CD4-positive, alpha-beta memory T cell (primary cell): Measurements from ENCODE around the gene SLC6A11. TPM values are rescaled to one million over a fixed set of nuclear protein-coding genes. Genes with fewer than 3 reads are reported as not detected.

Source experiments
- CTCF ChIA-PET: fragments of 350-600 bp; sonication (Branson Sonifier 250); formaldehyde crosslinking; loops from one replicate; lab custom pipeline; 2021; ENCODE audit warnings: inconsistent platforms; ENCODE audit not compliant: partially characterized antibody; lab: Charles Lee
- POLR2A ChIA-PET: fragments of 350-600 bp; sonication (Branson Sonifier 250); formaldehyde crosslinking; loops from one replicate; lab custom pipeline; 2021; ENCODE audit not compliant: partially characterized antibody; lab: Charles Lee
- DNase-seq, 5 donors: peaks; one replicate each; pipeline versions ENCODE4 v3.0.0 to v3.0.0-alpha.2; 2020 to 2022; ENCODE audit warnings: mixed read lengths in 1 of 5
- H3K27ac ChIP-seq: one replicate; pipeline ENCODE4 v1.7.0; 2013; ENCODE audit warnings: low read depth, low read length
- H3K27me3 ChIP-seq: 2 replicates; pipeline ENCODE4 v1.7.0; 2013; ENCODE audit warnings: mild to moderate bottlenecking, low read length, moderate library complexity; ENCODE audit not compliant: insufficient read depth
- H3K36me3 ChIP-seq: 2 replicates; pipeline ENCODE4 v1.7.0; 2013; ENCODE audit warnings: mild to moderate bottlenecking, low read length, moderate library complexity; ENCODE audit not compliant: insufficient read depth
- H3K4me1 ChIP-seq: 2 replicates; pipeline ENCODE4 v1.7.0; 2013; ENCODE audit warnings: mild to moderate bottlenecking, low read length, moderate library complexity; ENCODE audit not compliant: insufficient read depth
- H3K4me3 ChIP-seq, 2 donors: one replicate each; pipeline ENCODE4 v1.7.0; 2013; ENCODE audit warnings: low read length in 2 of 2, mild to moderate bottlenecking in 1 of 2
- H3K9me3 ChIP-seq, 2 donors: one replicate each; pipeline ENCODE4 v1.7.0; 2013; ENCODE audit warnings: low read length in 2 of 2, control low read depth in 1 of 2; ENCODE audit not compliant: control insufficient read depth in 1 of 2
- H3K27ac Mint-ChIP-seq, 7 donors: one replicate each; pipeline ENCODE4 v1.8.0; 2020 to 2021; ENCODE audit warnings: mixed read lengths in 7 of 7, mild to moderate bottlenecking in 6 of 7, inconsistent platforms in 3 of 7, moderate library complexity in 3 of 7
- H3K27me3 Mint-ChIP-seq, 2 donors: one replicate each; pipeline ENCODE4 v1.8.0; 2020 to 2021; ENCODE audit warnings: mixed read lengths in 2 of 2
- H3K36me3 Mint-ChIP-seq, 2 donors: one replicate each; pipeline ENCODE4 v1.8.0; 2020 to 2021; ENCODE audit warnings: mixed read lengths in 2 of 2, inconsistent platforms in 1 of 2, mild to moderate bottlenecking in 1 of 2
- H3K4me1 Mint-ChIP-seq, 4 donors: one replicate each; pipeline ENCODE4 v1.8.0; 2020 to 2021; ENCODE audit warnings: mixed read lengths in 4 of 4, mild to moderate bottlenecking in 1 of 4
- H3K4me3 Mint-ChIP-seq, 8 donors: one replicate each; pipeline ENCODE4 v1.8.0; 2020 to 2021; ENCODE audit warnings: mixed read lengths in 8 of 8, mild to moderate bottlenecking in 7 of 8, moderate library complexity in 6 of 8, inconsistent platforms in 3 of 8
- H3K9me3 Mint-ChIP-seq, 8 donors: one replicate each; pipeline ENCODE4 v1.8.0; 2020 to 2021; ENCODE audit warnings: mixed read lengths in 8 of 8, mild to moderate bottlenecking in 5 of 8, inconsistent platforms in 3 of 8, moderate library complexity in 1 of 8
- intact Hi-C: fragments of 100-400 bp; cut with micrococcal nuclease; formaldehyde crosslinking; loops from one replicate; pipeline ENCODE4 v1.15.1; 2023
- polyA plus RNA-seq, 2 donors: library from polyadenylated mRNA; unstranded; fragments of 300-500 nt; fragmentation: Illumina TruSeq; gene quantifications; one replicate each; pipeline ENCODE4 v1.2.3, GENCODE V29; 2021
- total RNA-seq, 2 experiments: library from RNA; stranded (reverse); gene quantifications; one replicate each; pipeline ENCODE4 v1.2.3, GENCODE V29; 2021

Gene SLC6A11
- total and polyA plus RNA-seq, 4 experiments from 2014 or later: not detected

GRCh38 chr3:10774129-10774670, 41.8 kb upstream of the SLC6A11 start:
- Mint-ChIP-seq H3K9me3 (peaks cover 0 to 9% (median 3%) of the 10 kb centered on the region in 8 donors), H3K4me3 (no peak overlapping the region), H3K27me3 (peaks cover 15 to 29% of the 10 kb centered on the region in 2 donors), H3K4me1 (no peaks in the 10 kb centered on the region), H3K36me3 (no peaks in the 10 kb centered on the region), H3K27ac (peak overlapping the region in 1 of 7 donors; percentile 22)
- Histone ChIP-seq H3K4me1 (no peaks in the 10 kb centered on the region), H3K36me3 (no peaks in the 10 kb centered on the region), H3K27ac (no peak overlapping the region), H3K4me3 (no peak overlapping the region), H3K9me3 (no peaks in the 10 kb centered on the region), H3K27me3 (no peaks in the 10 kb centered on the region)
- CTCF ChIA-PET: interaction anchor here (3.4 kb wide), 1 partner anchor 17 kb away, joined by 11 read pairs; no protein-coding TSS in a partner anchor
- intact Hi-C loops: no loop called here
- POLR2A ChIA-PET: no interaction called here
- no peak for DNase-seq

GRCh38 chr3:10774825-10775224, 41.2 kb upstream of the SLC6A11 start:
- no peak overlapping the region for H3K4me3 Mint-ChIP-seq
- CTCF ChIA-PET: interaction anchor here (3.4 kb wide), 1 partner anchor 18 kb away, joined by 11 read pairs; no protein-coding TSS in a partner anchor
- DNase-seq: no peak
- no peaks in the 10 kb centered on the region for H3K36me3 Mint-ChIP-seq
- H3K36me3 ChIP-seq: no peaks in the 10 kb centered on the region
- no peaks in the 10 kb centered on the region for H3K4me1 Mint-ChIP-seq
- intact Hi-C loops: no loop called here
- H3K27ac ChIP-seq: no peak overlapping the region
- no peaks in the 10 kb centered on the region for H3K9me3 ChIP-seq
- no peaks in the 10 kb centered on the region for H3K4me1 ChIP-seq
- no peak overlapping the region for H3K27ac Mint-ChIP-seq
- no peaks in the 10 kb centered on the region for H3K27me3 ChIP-seq
- peaks cover 14 to 30% of the 10 kb centered on the region in 2 donors for H3K27me3 Mint-ChIP-seq
- peaks cover 0 to 9% (median 3%) of the 10 kb centered on the region in 8 donors for H3K9me3 Mint-ChIP-seq
- no peak overlapping the region for H3K4me3 ChIP-seq
- POLR2A ChIA-PET: no interaction called here

- Histone ChIP-seq H3K36me3 (no peaks in the 10 kb centered on the region), H3K27ac (no peak overlapping the region), H3K4me3 (no peak overlapping the region), H3K4me1 (no peaks in the 10 kb centered on the region), H3K9me3 (no peaks in the 10 kb centered on the region), H3K27me3 (no peaks in the 10 kb centered on the region)
- H3K27ac Mint-ChIP-seq: no peak overlapping the region
- ChIA-PET CTCF (interaction anchor here (3.4 kb wide), 1 partner anchor 18 kb away, joined by 11 read pairs; no protein-coding TSS in a partner anchor), POLR2A (no interaction called here)
- intact Hi-C loops: no loop called here
- H3K4me1 Mint-ChIP-seq: no peaks in the 10 kb centered on the region
- H3K36me3 Mint-ChIP-seq: no peaks in the 10 kb centered on the region
- no peak overlapping the region for H3K4me3 Mint-ChIP-seq
- DNase-seq: no peak
- H3K27me3 Mint-ChIP-seq: peaks cover 16 to 29% of the 10 kb centered on the region in 2 donors
- peaks cover 0 to 9% (median 3%) of the 10 kb centered on the region in 8 donors for H3K9me3 Mint-ChIP-seq
Observed at GRCh38 chr3:10775259-10775658, 40.8 kb upstream of the SLC6A11 start.

- intact Hi-C loops: no loop called here
- Mint-ChIP-seq H3K36me3 (no peaks in the 10 kb centered on the region), H3K4me3 (no peak overlapping the region), H3K27ac (no peak overlapping the region), H3K27me3 (peaks cover 20 to 31% of the 10 kb centered on the region in 2 donors), H3K4me1 (no peaks in the 10 kb centered on the region), H3K9me3 (peaks cover 0 to 9% (median 3%) of the 10 kb centered on the region in 8 donors)
- ChIA-PET CTCF (no interaction called here), POLR2A (no interaction called here)
- no peaks in the 10 kb centered on the region for H3K9me3 ChIP-seq
- H3K4me3 ChIP-seq: no peak overlapping the region
- no peak for DNase-seq
- no peaks in the 10 kb centered on the region for H3K4me1 ChIP-seq
- no peaks in the 10 kb centered on the region for H3K27me3 ChIP-seq
- H3K36me3 ChIP-seq: no peaks in the 10 kb centered on the region
- no peak overlapping the region for H3K27ac ChIP-seq
Observed at GRCh38 chr3:10775828-10776227, 40.2 kb upstream of the SLC6A11 start.

- Mint-ChIP-seq H3K4me3 (no peak overlapping the region), H3K36me3 (no peaks in the 10 kb centered on the region), H3K9me3 (peaks cover 0 to 9% (median 3%) of the 10 kb centered on the region in 8 donors), H3K27ac (no peak overlapping the region), H3K27me3 (peaks cover 22 to 28% of the 10 kb centered on the region in 2 donors), H3K4me1 (no peaks in the 10 kb centered on the region)
- Histone ChIP-seq H3K9me3 (no peaks in the 10 kb centered on the region), H3K27me3 (no peaks in the 10 kb centered on the region), H3K4me3 (no peak overlapping the region), H3K27ac (no peak overlapping the region), H3K4me1 (no peaks in the 10 kb centered on the region), H3K36me3 (no peaks in the 10 kb centered on the region)
- no peak for DNase-seq
- CTCF ChIA-PET: no interaction called here
- intact Hi-C loops: no loop called here
- POLR2A ChIA-PET: no interaction called here
Observed at GRCh38 chr3:10777627-10778026, 38.4 kb upstream of the SLC6A11 start.

- intact Hi-C loops: no loop called here
- Mint-ChIP-seq H3K27ac (peak overlapping the region in 1 of 7 donors; percentile 80), H3K27me3 (peaks cover 19 to 28% of the 10 kb centered on the region in 2 donors), H3K4me3 (no peak overlapping the region), H3K9me3 (peaks cover 0 to 4% (median under 1%) of the 10 kb centered on the region in 8 donors), H3K36me3 (no peaks in the 10 kb centered on the region), H3K4me1 (no peaks in the 10 kb centered on the region)
- ChIA-PET CTCF (no interaction called here), POLR2A (no interaction called here)
- DNase-seq: no peak
- Histone ChIP-seq H3K27ac (no peak overlapping the region), H3K27me3 (no peaks in the 10 kb centered on the region), H3K4me1 (no peaks in the 10 kb centered on the region), H3K36me3 (no peaks in the 10 kb centered on the region), H3K9me3 (no peaks in the 10 kb centered on the region), H3K4me3 (no peak overlapping the region)
Observed at GRCh38 chr3:10778492-10779292, 37.3 kb upstream of the SLC6A11 start.

GRCh38 chr3:10779293-10779805, 36.7 kb upstream of the SLC6A11 start:
- H3K27ac Mint-ChIP-seq: peak overlapping the region in 1 of 7 donors; percentile 60
- Histone ChIP-seq H3K4me1 (no peaks in the 10 kb centered on the region), H3K27me3 (no peaks in the 10 kb centered on the region), H3K4me3 (no peak overlapping the region), H3K36me3 (no peaks in the 10 kb centered on the region), H3K9me3 (no peaks in the 10 kb centered on the region), H3K27ac (no peak overlapping the region)
- no peaks in the 10 kb centered on the region for H3K36me3 Mint-ChIP-seq
- peaks cover 19 to 25% of the 10 kb centered on the region in 2 donors for H3K27me3 Mint-ChIP-seq
- peaks cover 0 to 1% (median 0%) of the 10 kb centered on the region in 8 donors for H3K9me3 Mint-ChIP-seq
- intact Hi-C loops: no loop called here
- ChIA-PET CTCF (no interaction called here), POLR2A (no interaction called here)
- no peaks in the 10 kb centered on the region for H3K4me1 Mint-ChIP-seq
- no peak overlapping the region for H3K4me3 Mint-ChIP-seq
- peak in 1 of 5 donors; percentile 33 for DNase-seq
